ENCODE measurements around the gene CCR3.

DNA sequence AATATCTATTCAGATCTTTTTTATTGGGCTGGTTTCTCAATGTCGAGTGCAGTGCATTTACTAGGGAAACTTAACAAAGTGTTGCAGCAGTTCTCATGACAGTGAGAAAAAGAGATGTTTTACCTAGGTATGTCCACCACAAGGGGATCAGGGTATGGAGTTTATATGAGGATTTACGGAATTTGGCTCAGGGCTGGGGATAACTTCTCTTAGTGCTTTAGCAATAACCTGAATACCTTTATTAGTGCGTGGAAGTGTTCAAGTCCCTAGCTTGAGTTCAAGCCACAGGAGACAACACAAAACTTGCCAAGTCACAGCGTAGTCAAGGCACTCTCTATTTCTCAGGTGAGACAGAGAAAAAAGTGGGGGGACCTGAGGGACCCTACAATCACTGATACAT is 3.9 kb upstream of the CCR3 start:
- TF ChIP-seq EZH2 (IDR thresholded peaks at IDR 0.05) (no peak), POLR2AphosphoS5 (IDR thresholded peaks at IDR 0.05; ENCODE audit: borderline replicate concordance, low read depth, low read length) (no peak), FOXP2 (optimal IDR thresholded peaks at IDR 0.05; ENCODE audit: control extremely low read depth, extremely low read length, insufficient read depth) (no peak)
